Caco-2 (cell line): ENCODE data around the gene KIAA0825. TPM values are rescaled to one million over a fixed set of nuclear protein-coding genes. Genes with fewer than 3 reads are reported as not detected.

Source experiments
- BruUV-seq: library from RNA; stranded (reverse); fragments of 400-500 nt; replicated peaks from 2 replicates; lab custom pipeline; 2021; lab: Mats Ljungman, UMichigan
- CTCF ChIA-PET: fragments of 300-600 bp; sonication (Branson Sonifier 250); formaldehyde crosslinking; loops from one replicate; lab custom pipeline; 2022; ENCODE audit warnings: antibody characterized with exemption; lab: Charles Lee
- POLR2A ChIA-PET: fragments of 300-600 bp; sonication (Branson Sonifier 250); formaldehyde crosslinking; loops from one replicate; lab custom pipeline; 2022; ENCODE audit warnings: antibody characterized with exemption; lab: Charles Lee
- DNase-seq, 2 experiments: peaks; one replicate each; pipeline versions ENCODE4 v3.0.0 to v3.0.0-alpha.2; 2020 to 2022
- H3K27me3 ChIP-seq: replicated peaks from 2 replicates; pipeline ENCODE4 v1.6.0; 2011; ENCODE audit warnings: low read length; ENCODE audit not compliant: control insufficient read depth, insufficient read depth
- H3K36me3 ChIP-seq: 2 replicates; pipeline ENCODE4 v1.5.1; 2011; ENCODE audit warnings: low read length; ENCODE audit not compliant: control insufficient read depth, insufficient read depth
- H3K4me1 ChIP-seq: fragments of 250-450 bp; sonication (Bioruptor Pico); 2 replicates; pipeline ENCODE4 v1.5.1; 2020; ENCODE audit warnings: mild to moderate bottlenecking
- H3K4me3 ChIP-seq: 2 replicates; pipeline ENCODE4 v1.5.1; 2011; ENCODE audit warnings: low read depth, mild to moderate bottlenecking, control low read depth, low read length
- H3K9me3 ChIP-seq: fragments of 250-450 bp; sonication (Bioruptor Pico); 2 replicates; pipeline ENCODE4 v1.5.1; 2020; ENCODE audit warnings: mild to moderate bottlenecking, moderate library complexity
- H3K27ac Mint-ChIP-seq: one replicate; pipeline ENCODE4 v1.8.0; 2022; ENCODE audit warnings: mixed read lengths; ENCODE audit not compliant: unreplicated experiment
- H3K27me3 Mint-ChIP-seq: one replicate; pipeline ENCODE4 v1.8.0; 2022; ENCODE audit warnings: mixed read lengths; ENCODE audit not compliant: insufficient read depth, unreplicated experiment
- H3K36me3 Mint-ChIP-seq: one replicate; pipeline ENCODE4 v1.8.0; 2022; ENCODE audit warnings: mild to moderate bottlenecking, mixed read lengths; ENCODE audit not compliant: insufficient read depth, unreplicated experiment
- H3K4me1 Mint-ChIP-seq: one replicate; pipeline ENCODE4 v1.8.0; 2022; ENCODE audit warnings: low read depth, mixed read lengths; ENCODE audit not compliant: unreplicated experiment
- H3K4me3 Mint-ChIP-seq: one replicate; pipeline ENCODE4 v1.8.0; 2022; ENCODE audit warnings: mild to moderate bottlenecking, moderate library complexity, mixed read lengths; ENCODE audit not compliant: unreplicated experiment
- H3K9me3 Mint-ChIP-seq: one replicate; pipeline ENCODE4 v1.8.0; 2022; ENCODE audit warnings: mixed read lengths; ENCODE audit not compliant: unreplicated experiment
- intact Hi-C: fragments of 100-400 bp; cut with micrococcal nuclease; formaldehyde crosslinking; loops from one replicate; pipeline ENCODE4 v1.10.0; 2022; ENCODE audit not compliant: unreplicated experiment
- total RNA-seq: library from RNA; stranded (reverse); gene quantifications from 2 replicates; pipeline ENCODE4 v1.2.3, GENCODE V29; 2022
- TF ChIP-seq, protein P1 (sequence below), 2 experiments: fragments of 200-600 bp in 1 of 2; IDR thresholded peaks; 1 replicate in 1 of 2; 2 replicates in 1 of 2; pipeline versions ENCODE4 v1.5.1 to v1.8.0; 2011 to 2022; ENCODE audit warnings: antibody characterized with exemption in 1 of 2, control low read depth in 1 of 2, inconsistent platforms in 1 of 2, low read depth in 1 of 2, low read length in 1 of 2, mild to moderate bottlenecking in 1 of 2, moderate library complexity in 1 of 2; ENCODE audit not compliant: insufficient read depth in 1 of 2, severe bottlenecking in 1 of 2, unreplicated experiment in 1 of 2

The KIAA0825 gene
- total RNA-seq, 1 experiment from 2014 or later = 0.50 TPM

DNA sequence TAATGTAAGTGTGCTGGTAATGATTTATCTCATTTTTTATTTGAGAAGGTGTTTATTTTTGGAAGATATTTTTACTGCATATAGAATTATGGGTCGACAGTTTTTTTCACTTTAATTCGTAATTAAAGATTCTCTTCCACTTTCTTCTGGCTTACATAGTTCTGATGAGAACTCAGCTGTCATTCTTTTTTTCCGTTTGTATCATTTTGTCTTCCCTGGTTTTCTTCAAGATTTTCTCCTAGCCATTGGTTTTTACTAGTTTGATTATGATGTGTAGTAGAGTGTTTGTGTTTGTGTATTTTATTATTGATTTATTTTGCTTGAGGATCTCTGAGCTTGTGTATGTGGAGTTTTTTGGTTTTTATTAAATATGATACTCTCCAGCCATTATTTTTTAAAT is 21.8 kb upstream of the KIAA0825 start:
- H3K4me3 ChIP-seq = no peak overlapping the region
- POLR2A ChIA-PET = no interaction called here
- no peaks in the 10 kb centered on the region for H3K4me1 ChIP-seq
- DNase-seq = no peak
- intact Hi-C loops = no loop called here
- Mint-ChIP-seq H3K36me3 (peaks cover 13% of the 10 kb centered on the region), H3K27me3 (no peaks in the 10 kb centered on the region), H3K27ac (no peak overlapping the region), H3K4me1 (no peaks in the 10 kb centered on the region), H3K9me3 (peaks cover 26% of the 10 kb centered on the region), H3K4me3 (no peak overlapping the region)
- H3K36me3 ChIP-seq = peaks cover 2% of the 10 kb centered on the region; the same call in 1 of the 2 replicates
- BruUV-seq = no TSS peak
- CTCF ChIA-PET = no interaction called here
- peaks cover 10% of the 10 kb centered on the region for H3K9me3 ChIP-seq
- TF ChIP-seq, protein P1, sequence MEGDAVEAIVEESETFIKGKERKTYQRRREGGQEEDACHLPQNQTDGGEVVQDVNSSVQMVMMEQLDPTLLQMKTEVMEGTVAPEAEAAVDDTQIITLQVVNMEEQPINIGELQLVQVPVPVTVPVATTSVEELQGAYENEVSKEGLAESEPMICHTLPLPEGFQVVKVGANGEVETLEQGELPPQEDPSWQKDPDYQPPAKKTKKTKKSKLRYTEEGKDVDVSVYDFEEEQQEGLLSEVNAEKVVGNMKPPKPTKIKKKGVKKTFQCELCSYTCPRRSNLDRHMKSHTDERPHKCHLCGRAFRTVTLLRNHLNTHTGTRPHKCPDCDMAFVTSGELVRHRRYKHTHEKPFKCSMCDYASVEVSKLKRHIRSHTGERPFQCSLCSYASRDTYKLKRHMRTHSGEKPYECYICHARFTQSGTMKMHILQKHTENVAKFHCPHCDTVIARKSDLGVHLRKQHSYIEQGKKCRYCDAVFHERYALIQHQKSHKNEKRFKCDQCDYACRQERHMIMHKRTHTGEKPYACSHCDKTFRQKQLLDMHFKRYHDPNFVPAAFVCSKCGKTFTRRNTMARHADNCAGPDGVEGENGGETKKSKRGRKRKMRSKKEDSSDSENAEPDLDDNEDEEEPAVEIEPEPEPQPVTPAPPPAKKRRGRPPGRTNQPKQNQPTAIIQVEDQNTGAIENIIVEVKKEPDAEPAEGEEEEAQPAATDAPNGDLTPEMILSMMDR (IDR thresholded peaks at IDR 0.05; ENCODE audit: insufficient read depth in 1 of 2, low read depth in 1 of 2, low read length in 1 of 2, severe bottlenecking in 1 of 2, unreplicated experiment in 1 of 2) = no peak
- H3K27me3 ChIP-seq = no peaks in the 10 kb centered on the region

DNA sequence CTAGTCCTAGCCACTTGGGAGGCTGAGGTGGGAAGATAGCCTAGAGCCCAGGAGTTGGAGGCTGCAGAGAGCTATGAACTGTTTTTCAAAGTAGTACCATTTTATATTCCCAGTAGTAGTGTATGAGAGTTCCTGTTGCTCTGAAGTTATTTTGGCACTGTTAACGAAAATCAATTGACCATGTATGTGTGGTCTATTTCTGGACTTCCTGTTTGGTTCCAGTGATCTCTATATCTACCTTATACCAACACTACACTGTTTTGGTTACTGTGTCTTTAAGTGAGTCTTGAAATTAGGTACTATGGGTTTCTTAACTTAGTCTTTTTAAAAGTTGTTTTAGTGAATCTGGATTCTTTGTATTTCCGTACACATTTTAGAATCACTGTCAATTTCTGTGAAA is 13.6 kb upstream of the KIAA0825 start:
- Mint-ChIP-seq H3K27ac (no peak overlapping the region), H3K27me3 (no peaks in the 10 kb centered on the region), H3K9me3 (no peaks in the 10 kb centered on the region), H3K4me1 (no peaks in the 10 kb centered on the region), H3K4me3 (no peak overlapping the region), H3K36me3 (peaks cover 6% of the 10 kb centered on the region)
- H3K36me3 ChIP-seq = no peaks in the 10 kb centered on the region; the same call in 1 of the 2 replicates
- DNase-seq = no peak
- H3K4me3 ChIP-seq = no peak overlapping the region
- BruUV-seq = no TSS peak
- no peaks in the 10 kb centered on the region for H3K27me3 ChIP-seq
- POLR2A ChIA-PET = no interaction called here
- H3K4me1 ChIP-seq = no peaks in the 10 kb centered on the region
- CTCF ChIA-PET = no interaction called here
- no peaks in the 10 kb centered on the region for H3K9me3 ChIP-seq
- TF ChIP-seq, protein P1 (IDR thresholded peaks at IDR 0.05; ENCODE audit: insufficient read depth in 1 of 2, low read depth in 1 of 2, low read length in 1 of 2, severe bottlenecking in 1 of 2, unreplicated experiment in 1 of 2) = no peak
- intact Hi-C loops = no loop called here

DNA sequence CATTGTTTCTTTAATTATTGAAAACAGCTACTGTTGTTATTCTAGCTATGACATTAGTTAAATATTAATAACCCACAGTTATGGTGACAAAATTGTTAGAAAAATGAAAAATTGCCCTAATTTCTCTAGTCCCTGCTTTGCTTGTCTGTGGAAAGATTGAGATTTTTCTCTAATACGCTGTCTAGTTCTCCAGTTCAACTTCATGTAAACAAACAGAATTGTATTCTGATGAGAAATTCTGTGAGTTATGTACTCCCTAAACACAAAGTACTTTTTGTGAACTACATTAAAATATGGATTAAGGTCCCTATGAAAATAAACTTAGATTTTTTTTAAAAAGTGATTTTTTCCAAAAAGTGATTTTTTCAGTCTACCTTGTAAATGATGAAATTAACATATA is 8.8 kb upstream of the KIAA0825 start:
- no peak overlapping the region for H3K4me3 ChIP-seq
- no peak overlapping the region for H3K27ac Mint-ChIP-seq
- no peaks in the 10 kb centered on the region for H3K9me3 Mint-ChIP-seq
- no peaks in the 10 kb centered on the region for H3K4me1 Mint-ChIP-seq
- H3K9me3 ChIP-seq = no peaks in the 10 kb centered on the region
- no peaks in the 10 kb centered on the region for H3K27me3 Mint-ChIP-seq
- POLR2A ChIA-PET = no interaction called here
- CTCF ChIA-PET = no interaction called here
- H3K4me1 ChIP-seq = no peaks in the 10 kb centered on the region
- TF ChIP-seq, protein P1 (IDR thresholded peaks at IDR 0.05; ENCODE audit: insufficient read depth in 1 of 2, low read depth in 1 of 2, low read length in 1 of 2, severe bottlenecking in 1 of 2, unreplicated experiment in 1 of 2) = no peak
- no peak for DNase-seq
- intact Hi-C loops = no loop called here
- no TSS peak for BruUV-seq
- no peaks in the 10 kb centered on the region; the same call in 1 of the 2 replicates for H3K36me3 ChIP-seq
- peaks cover 6% of the 10 kb centered on the region for H3K36me3 Mint-ChIP-seq
- no peak overlapping the region for H3K4me3 Mint-ChIP-seq
- H3K27me3 ChIP-seq = no peaks in the 10 kb centered on the region
